Measurements from ENCODE around the gene LAMB1.
"Not testable (repeated sequence)": the region's sequence is repeated elsewhere in the genome, so short reads cannot be mapped to it uniquely, and the experiment has no call there.

LAMB1 gene

GRCh38 chr7:107909445-107909844 lies 93.5 kb downstream of the LAMB1 start:
- DNase-seq: no peak

- DNase-seq: no peak
Measured at GRCh38 chr7:107907790-107908189, 95.2 kb downstream of the LAMB1 start.

- DNase-seq: no peak
Measured at GRCh38 chr7:107902381-107902780, 100.6 kb downstream of the LAMB1 start.

GRCh38 chr7:107900496-107901015 lies 102.4 kb downstream of the LAMB1 start:
- no peak for DNase-seq

- no peak for DNase-seq
Measured at GRCh38 chr7:107898997-107899594, 103.9 kb downstream of the LAMB1 start.

GRCh38 chr7:107892367-107892741 lies 110.6 kb downstream of the LAMB1 start:
- DNase-seq: not testable (repeated sequence)

- no peak for DNase-seq
Measured at GRCh38 chr7:107891636-107892366, 111.2 kb downstream of the LAMB1 start.

GRCh38 chr7:107890962-107891635 lies 111.9 kb downstream of the LAMB1 start, which contains the start of gene DLD:
DLD (plus strand) TSS chr7:107891183; CDS start chr7:107891251, 68 bp downstream.
- DNase-seq: peak; percentile 83 to 89

GRCh38 chr7:107890493-107890961 lies 112.4 kb downstream of the LAMB1 start:
- no peak for DNase-seq

GRCh38 chr7:107889992-107890391 lies 113.0 kb downstream of the LAMB1 start:
- no peak for DNase-seq

- DNase-seq: not testable (repeated sequence)
Measured at GRCh38 chr7:107887827-107888226, 115.1 kb downstream of the LAMB1 start.

GRCh38 chr7:107884066-107884818 lies 118.7 kb downstream of the LAMB1 start:
- DNase-seq: no peak

- no peak for DNase-seq
Measured at GRCh38 chr7:107882766-107883165, 120.2 kb downstream of the LAMB1 start.

- DNase-seq: peak in 1 of 2 experiments; percentile 61
Measured at GRCh38 chr7:107879400-107880035, 123.4 kb downstream of the LAMB1 start.

GRCh38 chr7:107878636-107879035 lies 124.3 kb downstream of the LAMB1 start:
- DNase-seq: no peak

- DNase-seq: no peak
Measured at GRCh38 chr7:107877731-107878382, 125.1 kb downstream of the LAMB1 start.

GRCh38 chr7:107876916-107877315 lies 126.0 kb downstream of the LAMB1 start:
- DNase-seq: no peak

- peak in 1 of 2 experiments; percentile 35 for DNase-seq
Measured at GRCh38 chr7:107874605-107875446, 128.1 kb downstream of the LAMB1 start.

GRCh38 chr7:107874111-107874510 lies 128.8 kb downstream of the LAMB1 start:
- DNase-seq: no peak

Data from NCI-H1930 (cell line).